ENCODE data around the gene PPP2R5D. TPM values are rescaled to one million over a fixed set of nuclear protein-coding genes. Genes with fewer than 3 reads are reported as not detected.

Gene PPP2R5D
- total and polyA plus RNA-seq, 2 of the 8 experiments (the other 6 are each of a cell fraction or from before 2014, with no cell fraction given): 52.1 to 55.7 TPM

DNA sequence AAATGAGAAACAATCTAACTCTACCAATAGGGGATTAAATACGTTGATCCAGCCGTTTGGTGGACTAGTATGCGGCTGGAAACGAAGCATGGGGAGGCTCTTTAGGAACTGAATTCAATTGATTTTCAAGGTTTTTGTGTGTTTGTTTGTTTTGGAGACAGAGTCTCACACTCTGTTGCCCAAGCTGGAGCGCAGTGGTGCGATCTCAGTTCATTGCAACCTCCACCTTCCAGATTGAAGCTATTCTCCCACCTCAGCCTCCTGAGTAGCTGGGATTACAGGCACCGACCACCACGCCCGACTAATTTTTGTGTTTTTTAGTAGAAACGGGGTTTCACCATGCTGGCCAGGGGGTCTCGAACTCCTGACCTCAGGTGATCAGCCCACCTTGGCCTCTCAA, 48.0 kb upstream of the PPP2R5D start:
- ChIA-PET CTCF (ENCODE audit: partially characterized antibody) (interaction anchor here (0.7 to 1.6 kb wide), 4 partner anchors 23 to 35 kb away, joined by 3 to 7 read pairs (median 3); no protein-coding TSS in a partner anchor), POLR2A (ENCODE audit: partially characterized antibody) (interaction anchor here (1.7 kb wide), 1 partner anchor 48 kb away, joined by 7 read pairs; the partner anchor contains the start of gene PPP2R5D)
- TF ChIP-seq RBBP5 (IDR thresholded peaks at IDR 0.05; ENCODE audit: borderline replicate concordance, low read depth, low read length): no peak
- no peak for TF ChIP-seq SIRT6 (IDR thresholded peaks at IDR 0.05; ENCODE audit: low read length)
- no peak for TF ChIP-seq SUZ12 (IDR thresholded peaks at IDR 0.05; ENCODE audit: low read length)
- TF ChIP-seq ASH2L (IDR thresholded peaks at IDR 0.05; ENCODE audit: low read length): no peak
- TF ChIP-seq, protein P1, sequence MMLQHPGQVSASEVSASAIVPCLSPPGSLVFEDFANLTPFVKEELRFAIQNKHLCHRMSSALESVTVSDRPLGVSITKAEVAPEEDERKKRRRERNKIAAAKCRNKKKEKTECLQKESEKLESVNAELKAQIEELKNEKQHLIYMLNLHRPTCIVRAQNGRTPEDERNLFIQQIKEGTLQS (IDR thresholded peaks at IDR 0.05; ENCODE audit: insufficient read depth, low read depth, low read length): no peak
- no peak for TF ChIP-seq JUN (IDR thresholded peaks at IDR 0.05; ENCODE audit: low read depth, low read length)
- TF ChIP-seq CEBPB (IDR thresholded peaks at IDR 0.05; ENCODE audit: low read depth, low read length): no peak
- TF ChIP-seq TBP (IDR thresholded peaks at IDR 0.05; ENCODE audit: low read depth, low read length): no peak
- TF ChIP-seq RFX5 (IDR thresholded peaks at IDR 0.05; ENCODE audit: borderline replicate concordance, low read depth, low read length): no peak
- Histone ChIP-seq H3K23me2 (ENCODE audit: low read depth, low read length) (no peaks in the 10 kb centered on the region), H4K20me1 (replicated peaks in 1 of 2; ENCODE audit: control insufficient read depth in 1 of 2, insufficient read depth in 2 of 2, low read length in 2 of 2) (peaks cover 0 to 5% of the 10 kb centered on the region in 2 experiments), H3K18ac (ENCODE audit: extremely low read depth, low read length) (no peak overlapping the region), H3K14ac (ENCODE audit: insufficient read length) (no peak overlapping the region), H2BK20ac (ENCODE audit: low read length) (no peak overlapping the region), H2AK5ac (ENCODE audit: low read depth, low read length) (no peak overlapping the region), H3K79me1 (ENCODE audit: low read depth, low read length) (peaks cover 11% of the 10 kb centered on the region; the same call in 1 of the 2 replicates), H3K27ac (ENCODE audit: low read depth, low read length) (no peak overlapping the region), H4K5ac (ENCODE audit: insufficient read length, low read depth, low read length) (no peak overlapping the region), H3K4me1 (replicated peaks in 1 of 4; ENCODE audit: control insufficient read depth in 3 of 4, insufficient read depth in 4 of 4, low read length in 3 of 4) (peaks cover 0 to 6% (median 1%) of the 10 kb centered on the region in 4 experiments; a peak in 4 of 7 replicates), H2BK5ac (ENCODE audit: low read depth, low read length) (no peak overlapping the region), H3K4me2 (ENCODE audit: insufficient read depth in 1 of 2, low read depth in 2 of 2, low read length in 2 of 2) (no peak overlapping the region), H3K9me3 (ENCODE audit: insufficient read depth in 2 of 2, low read depth in 1 of 2, low read length in 1 of 2) (no peaks in the 10 kb centered on the region), H3K79me2 (ENCODE audit: control insufficient read depth in 1 of 2, insufficient read depth in 2 of 2, low read length in 2 of 2) (peaks cover 0 to 35% of the 10 kb centered on the region in 2 experiments; a peak in 3 of 4 replicates), H3K4ac (replicated peaks; ENCODE audit: insufficient read length, low read depth, low read length) (no peak overlapping the region), H3K36me3 (ENCODE audit: control insufficient read depth in 2 of 4, insufficient read depth in 4 of 4, low read length in 3 of 4) (peaks cover 3 to 49% (median 23%) of the 10 kb centered on the region in 4 experiments; a peak in 7 of 8 replicates), H3K23ac (ENCODE audit: insufficient read length) (no peak overlapping the region), H2BK120ac (replicated peaks; ENCODE audit: low read depth, low read length) (no peak overlapping the region), H2AFZ (ENCODE audit: low read length) (no peak overlapping the region), H4K91ac (replicated peaks; ENCODE audit: insufficient read length, low read length) (no peak overlapping the region), H3K9ac (replicated peaks in 1 of 4; ENCODE audit: extremely low read depth in 1 of 4, low read depth in 3 of 4, low read length in 3 of 4) (no peak overlapping the region), H3K27me3 (replicated peaks in 1 of 4; ENCODE audit: control insufficient read depth in 3 of 4, extremely low read depth in 1 of 4, insufficient read depth in 3 of 4, low read length in 3 of 4) (no peaks in the 10 kb centered on the region), H4K8ac (ENCODE audit: extremely low read depth, insufficient read depth, low read length) (no peak overlapping the region), H3K4me3 (ENCODE audit: extremely low read depth in 1 of 4, insufficient read depth in 2 of 4, low read depth in 3 of 4, low read length in 4 of 4) (no peak overlapping the region), H2BK12ac (ENCODE audit: low read depth, low read length) (no peak overlapping the region), H3K56ac (replicated peaks; ENCODE audit: insufficient read length, low read depth, low read length) (no peak overlapping the region), H2BK15ac (ENCODE audit: low read length) (no peak overlapping the region)
- WGBS, 2 experiments (ENCODE audit: extremely low coverage in 1 of 2, insufficient coverage in 1 of 2, insufficient read length in 1 of 2, insufficient replicate concordance in 2 of 2, low coverage in 1 of 2, low lambda C conversion rate in 2 of 2, missing lambda C conversion rate in 1 of 2): 93% methylated on average over 11 of the region's 11 CpGs; no CpG with 5 or more reads in 1 of the 2 experiments
- no peak for DNase-seq (ENCODE audit: low read depth in 1 of 2, low spot score in 2 of 2)
- no peak for FAIRE-seq

Measured in H1 (cell line).